Astrocyte of the spinal cord (primary cell): Measurements from ENCODE around the gene RUFY4.
"Not testable (repeated sequence)": the region's sequence is repeated elsewhere in the genome, so short reads cannot be mapped to it uniquely, and the experiment has no call there.

ENCODE experiments used
- DNase-seq: peaks from one replicate; pipeline ENCODE4 v3.0.0; 2011; ENCODE audit warnings: low read depth, low spot score
- H3K4me3 ChIP-seq: 2 replicates; pipeline ENCODE4 v1.5.1; 2011; ENCODE audit warnings: low read depth, mild to moderate bottlenecking, low read length, moderate library complexity
- in situ Hi-C: cut with HindIII; loops from 2 replicates; pipeline ENCODE4 v1.10.0; 2017; ENCODE audit warnings: low sequenced_read_pairs
- TF ChIP-seq, protein P1 (sequence below): IDR thresholded peaks from 2 replicates; pipeline ENCODE4 v1.5.1; 2012; ENCODE audit warnings: low read depth, mild to moderate bottlenecking, low read length, inconsistent platforms

RUFY4 gene

DNA sequence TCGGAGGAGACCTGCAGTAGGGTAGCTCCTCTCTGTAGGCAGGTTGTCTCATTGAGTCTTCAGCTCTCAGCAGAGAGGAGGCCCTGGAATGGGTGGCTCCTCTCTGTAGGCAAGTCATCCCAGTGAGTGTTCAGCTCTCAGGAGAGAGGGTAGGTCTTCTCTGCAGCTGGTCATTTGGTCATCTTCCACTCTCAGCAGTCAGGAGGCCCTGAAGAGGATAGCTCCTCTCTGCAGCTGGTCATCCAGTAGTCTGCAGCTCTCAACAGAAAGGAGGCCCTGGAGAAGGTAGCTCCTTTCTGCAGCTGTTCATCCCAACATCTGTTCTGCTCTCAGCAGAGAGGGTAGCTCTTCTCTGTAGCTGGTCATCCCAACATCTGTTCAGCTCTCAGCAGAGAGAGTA lies 26.0 kb upstream of the RUFY4 start:
- DNase-seq, result no peak
- in situ Hi-C loops, result no loop called here
- TF ChIP-seq, protein P1, sequence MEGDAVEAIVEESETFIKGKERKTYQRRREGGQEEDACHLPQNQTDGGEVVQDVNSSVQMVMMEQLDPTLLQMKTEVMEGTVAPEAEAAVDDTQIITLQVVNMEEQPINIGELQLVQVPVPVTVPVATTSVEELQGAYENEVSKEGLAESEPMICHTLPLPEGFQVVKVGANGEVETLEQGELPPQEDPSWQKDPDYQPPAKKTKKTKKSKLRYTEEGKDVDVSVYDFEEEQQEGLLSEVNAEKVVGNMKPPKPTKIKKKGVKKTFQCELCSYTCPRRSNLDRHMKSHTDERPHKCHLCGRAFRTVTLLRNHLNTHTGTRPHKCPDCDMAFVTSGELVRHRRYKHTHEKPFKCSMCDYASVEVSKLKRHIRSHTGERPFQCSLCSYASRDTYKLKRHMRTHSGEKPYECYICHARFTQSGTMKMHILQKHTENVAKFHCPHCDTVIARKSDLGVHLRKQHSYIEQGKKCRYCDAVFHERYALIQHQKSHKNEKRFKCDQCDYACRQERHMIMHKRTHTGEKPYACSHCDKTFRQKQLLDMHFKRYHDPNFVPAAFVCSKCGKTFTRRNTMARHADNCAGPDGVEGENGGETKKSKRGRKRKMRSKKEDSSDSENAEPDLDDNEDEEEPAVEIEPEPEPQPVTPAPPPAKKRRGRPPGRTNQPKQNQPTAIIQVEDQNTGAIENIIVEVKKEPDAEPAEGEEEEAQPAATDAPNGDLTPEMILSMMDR, result no peak

DNA sequence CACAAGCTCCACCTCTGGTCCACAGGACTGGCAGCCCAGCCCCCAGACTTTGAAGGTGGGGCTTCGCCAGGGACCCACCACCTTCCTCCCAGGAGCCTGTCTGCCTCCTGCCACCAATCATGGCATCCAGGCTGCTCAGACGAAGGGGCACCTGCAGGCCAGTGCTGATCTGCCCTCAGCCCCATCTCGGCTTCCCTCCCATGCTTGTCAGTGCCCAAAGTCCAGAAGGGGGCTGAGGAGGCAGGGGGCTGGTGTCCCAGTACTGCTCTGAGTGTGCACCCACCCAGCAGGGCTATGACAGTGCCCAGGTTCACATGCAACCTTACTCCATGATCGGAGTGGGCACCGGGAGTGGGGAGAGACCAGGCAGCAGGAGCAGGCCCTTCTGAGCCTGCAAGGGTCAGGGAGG lies 25.3 kb upstream of the RUFY4 start:
- in situ Hi-C loops, result no loop called here
- TF ChIP-seq, protein P1, result no peak
- DNase-seq, result no peak
- H3K4me3 ChIP-seq, result no peak overlapping the region

More for the DNA sequence above, 26.0 kb upstream of the RUFY4 start:
- H3K4me3 ChIP-seq, result no peak overlapping the region

DNA sequence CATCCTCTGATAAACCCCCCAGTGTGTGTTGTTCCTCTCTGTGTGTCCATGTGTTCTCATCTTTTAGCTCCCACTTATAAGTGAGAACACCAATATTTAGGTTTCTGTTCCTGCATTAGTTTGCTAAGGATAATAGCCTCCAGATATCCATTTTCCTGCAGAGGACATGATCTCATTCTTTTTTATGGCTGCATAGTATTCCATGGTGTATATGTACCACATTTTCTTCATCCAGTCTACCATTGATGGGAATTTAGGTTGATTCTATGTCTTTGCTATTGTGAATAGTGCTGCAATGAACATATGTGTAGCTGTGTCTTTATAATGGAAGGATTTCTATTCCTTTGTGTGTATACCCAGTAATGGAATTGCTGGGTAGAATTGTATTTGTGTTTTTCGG lies 24.5 kb upstream of the RUFY4 start:
- H3K4me3 ChIP-seq, in situ Hi-C loops, DNase-seq: not testable (repeated sequence)

DNA sequence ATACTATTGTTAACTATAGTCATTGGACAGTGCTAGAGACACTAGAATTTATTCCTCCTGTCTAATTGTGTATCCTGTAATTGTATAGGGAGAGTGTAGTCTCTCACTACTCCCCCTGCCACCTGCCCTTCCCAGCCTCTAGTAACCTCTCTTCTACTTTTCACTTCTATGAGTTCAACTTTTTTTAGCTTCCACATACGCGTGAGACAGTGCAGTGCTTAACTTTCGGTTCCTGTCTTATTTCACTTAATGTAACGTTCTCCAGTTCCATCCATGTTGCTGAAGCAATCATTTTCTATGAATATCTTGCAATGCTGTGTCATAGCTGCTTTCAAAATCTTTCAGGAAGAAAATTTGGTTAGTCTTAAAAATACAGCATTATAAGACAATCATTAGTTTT lies 22.8 kb upstream of the RUFY4 start:
- no peak overlapping the region for H3K4me3 ChIP-seq
- TF ChIP-seq, protein P1, result no peak
- in situ Hi-C loops, result no loop called here
- DNase-seq, result no peak

DNA sequence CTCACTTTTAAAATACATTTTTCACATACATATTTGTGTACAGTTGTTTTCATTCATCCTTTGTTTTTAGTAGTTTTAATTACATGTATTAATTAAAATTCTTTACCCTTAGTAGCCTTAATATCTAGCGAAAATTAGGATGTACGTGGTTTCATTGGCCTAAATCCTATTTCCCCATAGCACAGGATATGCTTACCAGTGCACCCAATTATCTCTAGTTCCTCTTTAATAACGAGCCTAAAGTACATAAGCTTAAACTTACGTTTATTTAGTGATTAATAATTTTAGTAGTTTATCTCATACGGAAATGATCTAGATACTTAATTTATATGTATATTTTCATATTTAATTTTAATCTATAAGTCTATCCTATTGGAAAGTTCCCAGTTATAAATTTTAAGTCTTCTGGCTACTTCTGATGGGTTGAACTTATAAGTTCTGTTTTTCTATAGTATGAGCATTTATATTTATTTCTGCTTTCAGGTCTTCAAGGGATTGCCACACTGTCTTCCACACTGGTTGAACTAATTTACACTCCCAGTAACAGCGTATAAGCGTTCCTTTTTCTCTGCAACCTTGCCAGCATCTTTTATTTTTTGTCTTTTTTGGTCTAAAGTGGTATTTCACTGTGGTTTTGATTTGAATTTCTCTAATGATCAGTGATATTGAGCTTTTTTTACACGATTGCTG lies 21.4 kb upstream of the RUFY4 start:
- in situ Hi-C loops, result no loop called here

DNA sequence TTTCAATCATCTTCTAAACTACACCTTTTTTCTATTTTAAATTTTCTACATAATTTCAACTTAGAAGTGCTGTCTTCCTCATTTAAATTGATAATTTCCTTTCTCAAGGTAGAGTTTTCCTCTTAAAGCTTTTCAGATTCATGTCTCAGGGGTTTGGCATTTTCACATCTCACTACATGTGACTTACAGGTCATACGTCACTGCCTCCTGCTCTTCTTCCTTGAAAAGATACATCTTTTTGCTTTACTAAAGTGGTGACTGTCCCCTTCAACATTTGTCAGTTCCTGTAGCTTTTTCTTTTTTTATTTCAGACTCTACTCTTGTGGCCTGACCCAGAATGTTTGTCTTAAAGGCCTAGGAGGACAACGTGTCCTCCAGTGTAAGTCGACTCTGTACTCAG lies 17.1 kb upstream of the RUFY4 start:
- TF ChIP-seq, protein P1, result no peak
- in situ Hi-C loops, result no loop called here
- H3K4me3 ChIP-seq, result no peak overlapping the region
- DNase-seq, result no peak

More for the DNA sequence above, 21.4 kb upstream of the RUFY4 start:
- TF ChIP-seq, protein P1, result no peak
- no peak for DNase-seq
- no peak overlapping the region for H3K4me3 ChIP-seq

DNA sequence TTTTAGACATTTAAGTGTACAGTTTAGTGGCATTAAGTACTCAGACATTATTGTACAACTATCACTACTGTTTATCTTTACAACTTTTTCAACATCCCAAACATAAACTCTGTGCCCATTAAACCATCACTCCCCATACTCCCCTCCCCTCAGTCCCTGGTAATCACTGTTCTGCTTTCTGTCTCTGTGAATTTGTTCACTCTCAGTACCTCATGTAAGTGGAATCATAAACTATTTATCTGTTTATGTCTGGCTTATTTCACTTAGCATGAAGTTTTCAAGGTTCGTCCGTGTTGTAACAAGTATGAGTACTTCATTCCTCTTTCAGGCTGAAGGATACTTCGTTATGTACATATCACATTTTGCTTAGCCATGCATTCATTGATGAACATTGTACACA lies 9.8 kb upstream of the RUFY4 start:
- TF ChIP-seq, protein P1, result no peak
- in situ Hi-C loops, result no loop called here
- H3K4me3 ChIP-seq, result no peak overlapping the region
- DNase-seq, result no peak
